ENCODE measurements around the gene SCYGR2. TPM values are rescaled to one million over a fixed set of nuclear protein-coding genes. Genes with fewer than 3 reads are reported as not detected.

The SCYGR2 gene
- total RNA-seq, 1 experiment from 2014 or later: not detected

- Mint-ChIP-seq H3K27me3 (ENCODE audit: low read depth) (no peaks in the 10 kb centered on the region), H3K27ac (no peak overlapping the region), H3K9me3 (no peaks in the 10 kb centered on the region), H3K36me3 (no peaks in the 10 kb centered on the region), H3K4me3 (no peak overlapping the region), H3K4me1 (peaks cover 11% of the 10 kb centered on the region)
- ATAC-seq (no peak), DNase-seq (ENCODE audit: low spot score) (no peak)
- TF ChIP-seq ZSCAN18 (CRISPR knock-in tag; IDR thresholded peaks at IDR 0.05): no peak
- no peak for TF ChIP-seq USF1 (CRISPR knock-in tag; IDR thresholded peaks at IDR 0.05)
- TF ChIP-seq E2F5 (CRISPR knock-in tag; IDR thresholded peaks at IDR 0.05): no peak
- no peak for TF ChIP-seq ZNF396 (CRISPR knock-in tag; IDR thresholded peaks at IDR 0.05; ENCODE audit: borderline replicate concordance)
- TF ChIP-seq ZMAT4 (CRISPR knock-in tag; IDR thresholded peaks at IDR 0.05): no peak
- no peak for TF ChIP-seq OVOL2 (CRISPR knock-in tag; IDR thresholded peaks at IDR 0.05; ENCODE audit: borderline replicate concordance)
- TF ChIP-seq STAT6 (CRISPR knock-in tag; conservative IDR thresholded peaks at IDR 0.05; ENCODE audit: low read depth): no peak
- POLR2A ChIA-PET: no interaction called here
- CTCF ChIA-PET: interaction anchor here (1.3 to 1.6 kb wide), 3 partner anchors 14 to 164 kb away, joined by 6 to 17 read pairs (median 12); no protein-coding TSS in a partner anchor
Observed at GRCh38 chr2:227602358-227602757, 3.7 kb downstream of the SCYGR2 start.

GRCh38 chr2:227606476-227606875 is 7.8 kb downstream of the SCYGR2 start:
- TF ChIP-seq PREB (CRISPR knock-in tag; IDR thresholded peaks at IDR 0.05; ENCODE audit: borderline replicate concordance) (no peak), ZNF232 (CRISPR knock-in tag; IDR thresholded peaks at IDR 0.05) (no peak), ZNF219 (CRISPR knock-in tag; IDR thresholded peaks at IDR 0.05; ENCODE audit: borderline replicate concordance) (no peak)
- ATAC-seq (no peak), DNase-seq (ENCODE audit: low spot score) (no peak)
- ChIA-PET CTCF (interaction anchor here (1.0 kb wide), 1 partner anchor 369 kb away, joined by 3 read pairs; no protein-coding TSS in a partner anchor), POLR2A (no interaction called here)
- Mint-ChIP-seq H3K27ac (no peak overlapping the region), H3K4me1 (no peaks in the 10 kb centered on the region), H3K36me3 (no peaks in the 10 kb centered on the region), H3K27me3 (ENCODE audit: low read depth) (no peaks in the 10 kb centered on the region), H3K4me3 (no peak overlapping the region), H3K9me3 (no peaks in the 10 kb centered on the region)

- Mint-ChIP-seq H3K9me3 (no peaks in the 10 kb centered on the region), H3K36me3 (no peaks in the 10 kb centered on the region), H3K27me3 (ENCODE audit: low read depth) (no peaks in the 10 kb centered on the region), H3K4me1 (0 out of 2 replicates have a peak, but pooled peaks cover 3% of the 10 kb centered on the region), H3K27ac (no peak overlapping the region), H3K4me3 (no peak overlapping the region)
- CTCF ChIA-PET: interaction anchor here (1.6 to 1.7 kb wide), 2 partner anchors 158 to 166 kb away, joined by 6 to 7 read pairs; no protein-coding TSS in a partner anchor
- DNase-seq (ENCODE audit: low spot score) (no peak), ATAC-seq (no peak)
- TF ChIP-seq SOX15 (CRISPR knock-in tag; IDR thresholded peaks at IDR 0.05) (no peak), ZNF532 (CRISPR knock-in tag; IDR thresholded peaks at IDR 0.05; ENCODE audit: borderline replicate concordance) (no peak), EMX1 (CRISPR knock-in tag; IDR thresholded peaks at IDR 0.05) (no peak), TCF7 (CRISPR knock-in tag; IDR thresholded peaks at IDR 0.05; ENCODE audit: low read depth) (no peak), CTCF (IDR thresholded peaks at IDR 0.05) (no peak), SMAD4 (CRISPR knock-in tag; IDR thresholded peaks at IDR 0.05) (no peak), NR1H2 (CRISPR knock-in tag; IDR thresholded peaks at IDR 0.05) (no peak)
- POLR2A ChIA-PET: no interaction called here
Observed at GRCh38 chr2:227607941-227608340, 9.2 kb downstream of the SCYGR2 start.

Measured in WTC11 (cell line).